Neural progenitor cell (in vitro differentiated cells): ENCODE data around the gene RERE. TPM values are rescaled to one million over a fixed set of nuclear protein-coding genes. Genes with fewer than 3 reads are reported as not detected.

ENCODE experiments used
- DNase-seq: peaks from one replicate; pipeline ENCODE4 v3.0.0-alpha.2; 2016; ENCODE audit warnings: low spot score
- H2AFZ ChIP-seq: fragments of 200-600 bp; sonication (generic); replicated peaks from 2 replicates; pipeline ENCODE4 v1.6.1; 2016; ENCODE audit warnings: antibody characterized with exemption
- H3F3A ChIP-seq: fragments of 200-600 bp; sonication (generic); 2 replicates; pipeline ENCODE4 v1.6.1; 2016; ENCODE audit warnings: antibody characterized with exemption, low read depth
- H3K27ac ChIP-seq: fragments of 200-600 bp; sonication (generic); 2 replicates; pipeline ENCODE4 v1.5.1; 2016; ENCODE audit warnings: mild to moderate bottlenecking
- H3K27me3 ChIP-seq: fragments of 200-600 bp; sonication (generic); 2 replicates; pipeline ENCODE4 v1.6.1; 2016; ENCODE audit warnings: mild to moderate bottlenecking, moderate library complexity
- H3K36me3 ChIP-seq: fragments of 200-600 bp; sonication (generic); 2 replicates; pipeline ENCODE4 v1.5.1; 2016
- H3K4me1 ChIP-seq: fragments of 200-600 bp; sonication (generic); 2 replicates; pipeline ENCODE4 v1.6.1; 2016; ENCODE audit warnings: mixed run types
- H3K4me2 ChIP-seq: fragments of 200-600 bp; sonication (generic); 2 replicates; pipeline ENCODE4 v1.6.1; 2016
- H3K4me3 ChIP-seq: fragments of 200-600 bp; sonication (generic); 2 replicates; pipeline ENCODE4 v1.5.1; 2016
- H3K79me2 ChIP-seq: fragments of 200-600 bp; sonication (generic); 2 replicates; pipeline ENCODE4 v1.6.1; 2016; ENCODE audit warnings: low read depth
- H3K9ac ChIP-seq: fragments of 200-600 bp; sonication (generic); 2 replicates; pipeline ENCODE4 v1.6.1; 2016
- H3K9me3 ChIP-seq: fragments of 200-600 bp; sonication (generic); 2 replicates; pipeline ENCODE4 v1.5.1; 2016; ENCODE audit warnings: low read depth
- H4K20me1 ChIP-seq: fragments of 200-600 bp; sonication (generic); 2 replicates; pipeline ENCODE4 v1.6.1; 2016; ENCODE audit warnings: low read depth
- H3K27ac Mint-ChIP-seq: 3 replicates; pipeline ENCODE4 v1.8.0; 2021; ENCODE audit warnings: mixed read lengths
- H3K27me3 Mint-ChIP-seq: 2 replicates; pipeline ENCODE4 v1.8.0; 2022; ENCODE audit warnings: low read depth, mild to moderate bottlenecking, inconsistent platforms, moderate library complexity, mixed read lengths; ENCODE audit not compliant: insufficient read depth
- H3K36me3 Mint-ChIP-seq: 3 replicates; pipeline ENCODE4 v1.8.0; 2021; ENCODE audit warnings: mixed read lengths
- H3K4me1 Mint-ChIP-seq: 3 replicates; pipeline ENCODE4 v1.8.0; 2021; ENCODE audit warnings: mixed read lengths
- H3K4me3 Mint-ChIP-seq: 3 replicates; pipeline ENCODE4 v1.8.0; 2021; ENCODE audit warnings: mild to moderate bottlenecking, moderate library complexity, mixed read lengths
- H3K9me3 Mint-ChIP-seq: 3 replicates; pipeline ENCODE4 v1.8.0; 2020; ENCODE audit warnings: mixed read lengths
- EZH2 ChIP-seq: fragments of 200-600 bp; sonication (generic); IDR thresholded peaks from 2 replicates; pipeline ENCODE4 v1.6.1; 2017; ENCODE audit warnings: antibody characterized with exemption, mild to moderate bottlenecking, moderate library complexity
- EZH2phosphoT487 ChIP-seq: fragments of 200-600 bp; sonication (generic); IDR thresholded peaks from 2 replicates; pipeline ENCODE4 v1.6.1; 2017; ENCODE audit warnings: antibody characterized with exemption
- total RNA-seq: library from RNA; depleted of rRNA; stranded (reverse); fragments of >200 nt; gene quantifications from 2 replicates; pipeline ENCODE4 v1.2.3, GENCODE V29; 2015; ENCODE audit warnings: low replicate concordance
- TF ChIP-seq, protein P1 (sequence below): fragments of 200-600 bp; sonication (generic); IDR thresholded peaks from 2 replicates; pipeline ENCODE4 v1.5.1; 2017; ENCODE audit warnings: antibody characterized with exemption, mild to moderate bottlenecking

Gene RERE
- total RNA-seq, 1 donor from 2014 or later = 29.8 TPM

- H3K4me2 ChIP-seq = no peak overlapping the region
- H3K27ac ChIP-seq = no peak overlapping the region
Measured at GRCh38 chr1:8706995-8707396, 110.4 kb downstream of the RERE start.

DNA sequence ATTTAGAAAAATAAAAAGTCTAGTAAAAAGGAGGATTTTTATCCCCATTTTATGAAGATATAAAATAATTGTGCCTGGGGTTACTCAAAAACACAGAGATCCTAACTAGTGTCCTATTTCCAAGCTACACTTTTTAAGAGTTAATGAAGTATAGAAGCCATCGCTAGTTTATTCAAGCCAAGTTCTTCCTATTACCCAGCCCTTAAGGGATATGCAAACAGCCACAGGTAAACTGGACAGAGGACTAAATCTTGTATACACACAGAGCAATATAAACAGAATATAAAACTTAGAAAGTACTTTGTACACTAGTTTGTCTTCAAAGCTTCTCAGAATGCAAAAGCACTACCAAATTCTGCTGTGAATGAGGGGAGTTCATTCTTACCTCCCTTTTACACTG, 111.1 kb downstream of the RERE start:
- Mint-ChIP-seq H3K9me3 (no peaks in the 10 kb centered on the region), H3K4me1 (peaks cover 62% of the 10 kb centered on the region), H3K27me3 (no peaks in the 10 kb centered on the region), H3K27ac (peak overlapping the region; percentile 89), H3K36me3 (peaks cover 12% of the 10 kb centered on the region), H3K4me3 (no peak overlapping the region)
- TF ChIP-seq EZH2phosphoT487 (no peak), EZH2 (no peak)
- TF ChIP-seq, protein P1, sequence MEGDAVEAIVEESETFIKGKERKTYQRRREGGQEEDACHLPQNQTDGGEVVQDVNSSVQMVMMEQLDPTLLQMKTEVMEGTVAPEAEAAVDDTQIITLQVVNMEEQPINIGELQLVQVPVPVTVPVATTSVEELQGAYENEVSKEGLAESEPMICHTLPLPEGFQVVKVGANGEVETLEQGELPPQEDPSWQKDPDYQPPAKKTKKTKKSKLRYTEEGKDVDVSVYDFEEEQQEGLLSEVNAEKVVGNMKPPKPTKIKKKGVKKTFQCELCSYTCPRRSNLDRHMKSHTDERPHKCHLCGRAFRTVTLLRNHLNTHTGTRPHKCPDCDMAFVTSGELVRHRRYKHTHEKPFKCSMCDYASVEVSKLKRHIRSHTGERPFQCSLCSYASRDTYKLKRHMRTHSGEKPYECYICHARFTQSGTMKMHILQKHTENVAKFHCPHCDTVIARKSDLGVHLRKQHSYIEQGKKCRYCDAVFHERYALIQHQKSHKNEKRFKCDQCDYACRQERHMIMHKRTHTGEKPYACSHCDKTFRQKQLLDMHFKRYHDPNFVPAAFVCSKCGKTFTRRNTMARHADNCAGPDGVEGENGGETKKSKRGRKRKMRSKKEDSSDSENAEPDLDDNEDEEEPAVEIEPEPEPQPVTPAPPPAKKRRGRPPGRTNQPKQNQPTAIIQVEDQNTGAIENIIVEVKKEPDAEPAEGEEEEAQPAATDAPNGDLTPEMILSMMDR = no peak
- Histone ChIP-seq H3K4me2 (no peak overlapping the region), H3K4me1 (peaks cover 29% of the 10 kb centered on the region), H3F3A (peaks cover 40% of the 10 kb centered on the region), H2AFZ (no peak overlapping the region), H3K9me3 (no peaks in the 10 kb centered on the region), H3K27me3 (no peaks in the 10 kb centered on the region), H3K27ac (no peak overlapping the region), H3K9ac (no peak overlapping the region), H3K36me3 (no peaks in the 10 kb centered on the region), H3K79me2 (peaks cover 96% of the 10 kb centered on the region), H4K20me1 (peaks cover 60% of the 10 kb centered on the region), H3K4me3 (no peak overlapping the region)
- no peak for DNase-seq

More at GRCh38 chr1:8706995-8707396, 110.4 kb downstream of the RERE start:
- peak overlapping the region; percentile 20 for H3K4me3 Mint-ChIP-seq
- H3K9ac ChIP-seq = no peak overlapping the region
- no peaks in the 10 kb centered on the region for H3K36me3 ChIP-seq
- H2AFZ ChIP-seq = no peak overlapping the region
- H3K9me3 ChIP-seq = no peaks in the 10 kb centered on the region
- no peak for TF ChIP-seq EZH2phosphoT487
- TF ChIP-seq, protein P1 = no peak
- no peak for TF ChIP-seq EZH2
- no peak overlapping the region for H3K4me3 ChIP-seq
- H3K27ac Mint-ChIP-seq = peak overlapping the region; percentile 77
- peaks cover 39% of the 10 kb centered on the region for H3F3A ChIP-seq
- peaks cover 12% of the 10 kb centered on the region for H3K36me3 Mint-ChIP-seq
- peaks cover 33% of the 10 kb centered on the region for H3K4me1 ChIP-seq
- peak; percentile 36 for DNase-seq
- H3K9me3 Mint-ChIP-seq = no peaks in the 10 kb centered on the region
- no peaks in the 10 kb centered on the region for H3K27me3 ChIP-seq
- no peaks in the 10 kb centered on the region for H3K27me3 Mint-ChIP-seq
- H4K20me1 ChIP-seq = peaks cover 61% of the 10 kb centered on the region
- peaks cover 96% of the 10 kb centered on the region for H3K79me2 ChIP-seq
- peaks cover 66% of the 10 kb centered on the region for H3K4me1 Mint-ChIP-seq

- peaks cover 66% of the 10 kb centered on the region for H4K20me1 ChIP-seq
- Mint-ChIP-seq H3K27me3 (no peaks in the 10 kb centered on the region), H3K36me3 (peaks cover 11% of the 10 kb centered on the region), H3K4me3 (peak overlapping the region; percentile 85), H3K27ac (peak overlapping the region; percentile 98), H3K4me1 (peaks cover 67% of the 10 kb centered on the region), H3K9me3 (no peaks in the 10 kb centered on the region)
- no peaks in the 10 kb centered on the region for H3K27me3 ChIP-seq
- H3K79me2 ChIP-seq = peaks cover 96% of the 10 kb centered on the region
- no peaks in the 10 kb centered on the region for H3K9me3 ChIP-seq
- DNase-seq = no peak
- TF ChIP-seq, protein P1 = no peak
- TF ChIP-seq EZH2 (no peak), EZH2phosphoT487 (no peak)
- H3K9ac ChIP-seq = no peak overlapping the region
- H3K4me3 ChIP-seq = no peak overlapping the region
- peaks cover 40% of the 10 kb centered on the region for H3F3A ChIP-seq
- peak overlapping the region; percentile 31 for H3K27ac ChIP-seq
- peak overlapping the region; percentile 84 for H3K4me2 ChIP-seq
- H3K4me1 ChIP-seq = peaks cover 36% of the 10 kb centered on the region
- H2AFZ ChIP-seq = no peak overlapping the region
- H3K36me3 ChIP-seq = no peaks in the 10 kb centered on the region
Measured at GRCh38 chr1:8704866-8705506, 112.5 kb downstream of the RERE start.
